SK-N-SH (cell line): Measurements from ENCODE around the gene RASGRP2. TPM values are rescaled to one million over a fixed set of nuclear protein-coding genes. Genes with fewer than 3 reads are reported as not detected.

Experiments
- CTCF ChIA-PET: fragments of 300-600, 350-600 bp; formaldehyde crosslinking; extraction: SDS; loops from one replicate; lab custom pipeline; 2021; lab: Yijun Ruan, JAX
- POLR2A ChIA-PET: fragments of 350-600 bp; sonication (Branson Sonifier 250); formaldehyde crosslinking; extraction: SDS; loops from one replicate; lab custom pipeline; 2020; ENCODE audit warnings: antibody characterized with exemption, inconsistent platforms; lab: Yijun Ruan, JAX
- DNase-seq: peaks from one replicate; pipeline ENCODE4 v3.0.0; 2012
- H2AFZ ChIP-seq: fragments of 200-600 bp; sonication (generic); 2 replicates; pipeline ENCODE4 v1.8.1; 2016; ENCODE audit warnings: antibody characterized with exemption, mild to moderate bottlenecking, low read depth
- H3F3A ChIP-seq: fragments of 200-600 bp; sonication (generic); replicated peaks from 2 replicates; pipeline ENCODE3; 2016; ENCODE audit warnings: antibody characterized with exemption, mild to moderate bottlenecking; ENCODE audit not compliant: insufficient read depth
- H3K27ac ChIP-seq, 2 experiments: fragments of 200-500 bp in 1 of 2; fragments of 200-600 bp in 1 of 2; sonication (Bioruptor generic) in 1 of 2; sonication (generic), shearing (Covaris generic) in 1 of 2; 2 replicates each; pipeline versions ENCODE4 v1.5.1 to v1.6.1; 2014 to 2016; ENCODE audit warnings: low read depth in 2 of 2, inconsistent platforms in 1 of 2, low read length in 1 of 2, mild to moderate bottlenecking in 1 of 2, mixed read lengths in 1 of 2
- H3K27me3 ChIP-seq: fragments of 200-600 bp; sonication (generic), shearing (Covaris generic); 2 replicates; pipeline ENCODE4 v1.6.1; 2016; ENCODE audit warnings: mixed run types; ENCODE audit not compliant: insufficient read depth
- H3K36me3 ChIP-seq, 2 experiments: fragments of 200-500 bp in 1 of 2; fragments of 200-600 bp in 1 of 2; sonication (Bioruptor generic) in 1 of 2; sonication (generic) in 1 of 2; replicated peaks in 1 of 2; 2 replicates each; pipeline versions ENCODE3 to v1.5.1; 2014 to 2016; ENCODE audit warnings: low read length in 1 of 2, mild to moderate bottlenecking in 1 of 2; ENCODE audit not compliant: insufficient read depth in 2 of 2, control insufficient read depth in 1 of 2
- H3K4me1 ChIP-seq, 2 experiments: fragments of 200-500 bp in 1 of 2; fragments of 200-600 bp in 1 of 2; sonication (Bioruptor generic) in 1 of 2; sonication (generic), shearing (Covaris generic) in 1 of 2; 2 replicates each; pipeline versions ENCODE4 v1.5.1 to v1.6.1; 2014 to 2016; ENCODE audit warnings: low read depth in 1 of 2, low read length in 1 of 2, mixed run types in 1 of 2; ENCODE audit not compliant: insufficient read depth in 2 of 2, control insufficient read depth in 1 of 2
- H3K4me2 ChIP-seq: fragments of 200-600 bp; sonication (generic), shearing (Covaris generic); 2 replicates; pipeline ENCODE4 v1.6.1; 2017; ENCODE audit warnings: mixed run types
- H3K4me3 ChIP-seq, 2 experiments: fragments of 200-500 bp in 1 of 2; fragments of 200-600 bp in 1 of 2; sonication (Bioruptor generic) in 1 of 2; sonication (generic), shearing (Covaris generic) in 1 of 2; 2 replicates each; pipeline versions ENCODE4 v1.5.1 to v1.8.1; 2014 to 2016; ENCODE audit warnings: low read depth in 2 of 2, inconsistent platforms in 1 of 2, low read length in 1 of 2, mild to moderate bottlenecking in 1 of 2, mixed read lengths in 1 of 2, moderate library complexity in 1 of 2
- H3K79me2 ChIP-seq: fragments of 200-600 bp; sonication (generic); 2 replicates; pipeline ENCODE4 v1.8.1; 2017; ENCODE audit warnings: mild to moderate bottlenecking; ENCODE audit not compliant: insufficient read depth
- H3K9ac ChIP-seq: fragments of 200-600 bp; sonication (generic); 2 replicates; pipeline ENCODE4 v1.6.1; 2017; ENCODE audit warnings: mixed run types
- H3K9me2 ChIP-seq: fragments of 200-600 bp; sonication (generic); 2 replicates; pipeline ENCODE4 v1.6.1; 2017; ENCODE audit warnings: mixed run types
- H3K9me3 ChIP-seq: fragments of 200-600 bp; sonication (generic); 2 replicates; pipeline ENCODE4 v1.6.1; 2017; ENCODE audit warnings: mixed run types, mild to moderate bottlenecking, moderate library complexity
- H4K20me1 ChIP-seq: fragments of 200-600 bp; sonication (generic); 2 replicates; pipeline ENCODE4 v1.6.1; 2017; ENCODE audit warnings: mild to moderate bottlenecking, mixed run types; ENCODE audit not compliant: insufficient read depth
- CHD2 ChIP-seq: fragments of 150-350 bp; IDR thresholded peaks from 2 replicates; pipeline ENCODE4 v1.6.1; 2018; ENCODE audit warnings: low read length; ENCODE audit not compliant: partially characterized antibody
- EP300 ChIP-seq, 2 experiments: IDR thresholded peaks; 2 replicates each; pipeline versions ENCODE4 v1.4.0 to v1.6.1; 2012; ENCODE audit warnings: borderline replicate concordance in 1 of 2, low read depth in 1 of 2, low read length in 1 of 2
- FOSL2 ChIP-seq: IDR thresholded peaks from 2 replicates; pipeline ENCODE4 v1.4.0; 2012; ENCODE audit warnings: low read depth, mild to moderate bottlenecking, moderate library complexity, borderline replicate concordance
- GABPA ChIP-seq: IDR thresholded peaks from 2 replicates; pipeline ENCODE4 v1.4.0; 2012; ENCODE audit warnings: low read depth, mild to moderate bottlenecking
- GATA2 ChIP-seq: sonication (generic); formaldehyde crosslinking; IDR thresholded peaks from 2 replicates; pipeline ENCODE4 v1.5.0; 2020; ENCODE audit warnings: mild to moderate bottlenecking, missing genetic modification reagents
- IRF3 ChIP-seq: fragments of 150-350 bp; IDR thresholded peaks from 2 replicates; pipeline ENCODE4 v1.6.1; 2016; ENCODE audit warnings: mild to moderate bottlenecking, low read depth, low read length
- JUND ChIP-seq: IDR thresholded peaks from 2 replicates; pipeline ENCODE4 v1.4.0; 2012
- MAX ChIP-seq: IDR thresholded peaks from 2 replicates; pipeline ENCODE4 v1.4.0; 2012; ENCODE audit warnings: low read depth
- MEF2A ChIP-seq: IDR thresholded peaks from 2 replicates; pipeline ENCODE4 v1.4.0; 2012; ENCODE audit warnings: low read depth, borderline replicate concordance
- MXI1 ChIP-seq: IDR thresholded peaks from 2 replicates; pipeline ENCODE4 v1.6.1; 2012; ENCODE audit warnings: mild to moderate bottlenecking, low read depth, low read length, improper control_type of control experiment
- NFIC ChIP-seq: IDR thresholded peaks from 2 replicates; pipeline ENCODE4 v1.4.0; 2012; ENCODE audit warnings: borderline replicate concordance
- NRF1 ChIP-seq: IDR thresholded peaks from 2 replicates; pipeline ENCODE4 v1.6.1; 2012; ENCODE audit warnings: low read depth, mild to moderate bottlenecking, low read length
- RAD21 ChIP-seq: IDR thresholded peaks from 2 replicates; pipeline ENCODE4 v1.6.1; 2012; ENCODE audit warnings: mild to moderate bottlenecking, low read length
- RXRA ChIP-seq: IDR thresholded peaks from 2 replicates; pipeline ENCODE4 v1.4.0; 2012; ENCODE audit warnings: low read depth, mild to moderate bottlenecking, borderline replicate concordance
- TAF1 ChIP-seq: IDR thresholded peaks from 2 replicates; pipeline ENCODE4 v1.6.1; 2012; ENCODE audit warnings: low read depth, mild to moderate bottlenecking, low read length, moderate library complexity, borderline replicate concordance
- WGBS: methylation state at CpG from one replicate; pipeline ENCODE4 v1.1.6; 2017; ENCODE audit warnings: low lambda C conversion rate; 5-methylcytosine and 5-hydroxymethylcytosine counted together
- polyA plus RNA-seq, 3 experiments: library from polyadenylated mRNA; depleted of rRNA; stranded (reverse); fragments of >200 nt; gene quantifications; 2 replicates each; pipeline ENCODE4 v1.2.3, GENCODE V29; 2012
- TF ChIP-seq, protein P1 (sequence below): fragments of 200-600 bp; sonication (generic); IDR thresholded peaks from 2 replicates; pipeline ENCODE4 v1.6.1; 2017; ENCODE audit warnings: antibody characterized with exemption, mild to moderate bottlenecking, moderate library complexity
- TF ChIP-seq, protein P2 (sequence below): fragments of 150-350 bp; IDR thresholded peaks from 2 replicates; pipeline ENCODE4 v1.6.1; 2017; ENCODE audit warnings: antibody characterized with exemption, low read length, low read depth, borderline replicate concordance

Gene RASGRP2
- polyA plus RNA-seq, 1 of the 3 experiments (the other 2 are of a cell fraction) = 1.6 TPM

GRCh38 chr11:64752175-64752970, 8.4 kb upstream of the RASGRP2 start:
- ChIA-PET POLR2A (no interaction called here), CTCF (interaction anchor here (0.9 to 3.4 kb wide), 5 partner anchors 8 to 64 kb away, joined by 3 to 15 read pairs (median 5); partner anchors contain the start of gene RASGRP2)

DNA sequence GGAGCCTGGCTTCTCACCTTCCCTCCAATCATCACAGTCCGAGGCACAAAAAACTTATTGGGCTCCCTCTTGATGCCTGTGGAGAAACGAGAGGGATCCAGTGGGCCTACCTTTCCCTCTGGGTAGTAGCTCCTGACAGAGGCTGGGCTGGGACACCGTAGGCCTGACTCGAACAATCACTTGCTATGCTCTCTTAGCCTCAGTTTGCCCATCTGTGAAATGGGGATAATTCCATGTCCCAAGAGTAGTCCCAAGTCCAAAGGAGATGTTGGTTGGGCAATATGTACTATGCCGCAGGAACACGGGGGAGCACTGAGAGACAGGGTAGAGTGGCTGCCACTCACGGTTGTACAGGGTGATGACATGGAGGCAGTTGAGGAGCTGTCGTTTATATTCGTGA, 7.6 kb upstream of the RASGRP2 start:
- ChIA-PET CTCF (interaction anchor here (2.0 to 3.4 kb wide), 2 partner anchors 9 to 17 kb away, joined by 5 to 15 read pairs; no protein-coding TSS in a partner anchor), POLR2A (no interaction called here)
- DNase-seq = no peak
- Histone ChIP-seq H3K9ac (no peak overlapping the region), H3K36me3 (no peaks in the 10 kb centered on the region), H3K79me2 (no peaks in the 10 kb centered on the region), H3K4me1 (no peaks in the 10 kb centered on the region; a peak in 1 of 4 replicates), H3K9me2 (no peaks in the 10 kb centered on the region), H3F3A (peaks cover 22% of the 10 kb centered on the region), H3K27ac (no peak overlapping the region), H4K20me1 (peaks cover 2% of the 10 kb centered on the region; the same call in 1 of the 2 replicates), H3K4me2 (no peak overlapping the region), H2AFZ (no peak overlapping the region), H3K4me3 (no peak overlapping the region), H3K9me3 (no peaks in the 10 kb centered on the region), H3K27me3 (no peaks in the 10 kb centered on the region)
- 94% methylated on average over 9 of the region's 9 CpGs for WGBS
- TF ChIP-seq EP300 (IDR thresholded peaks at IDR 0.05; ENCODE audit: borderline replicate concordance in 1 of 2, low read depth in 1 of 2, low read length in 1 of 2) = no peak
- no peak for TF ChIP-seq NRF1
- TF ChIP-seq RXRA = no peak
- no peak for TF ChIP-seq MEF2A
- no peak for TF ChIP-seq IRF3
- TF ChIP-seq JUND = no peak
- TF ChIP-seq RAD21 = no peak
- no peak for TF ChIP-seq GATA2 (CRISPR knock-in tag)
- TF ChIP-seq GABPA = no peak
- no peak for TF ChIP-seq FOSL2
- TF ChIP-seq NFIC = no peak
- no peak for TF ChIP-seq MXI1
- no peak for TF ChIP-seq TAF1
- TF ChIP-seq, protein P1, sequence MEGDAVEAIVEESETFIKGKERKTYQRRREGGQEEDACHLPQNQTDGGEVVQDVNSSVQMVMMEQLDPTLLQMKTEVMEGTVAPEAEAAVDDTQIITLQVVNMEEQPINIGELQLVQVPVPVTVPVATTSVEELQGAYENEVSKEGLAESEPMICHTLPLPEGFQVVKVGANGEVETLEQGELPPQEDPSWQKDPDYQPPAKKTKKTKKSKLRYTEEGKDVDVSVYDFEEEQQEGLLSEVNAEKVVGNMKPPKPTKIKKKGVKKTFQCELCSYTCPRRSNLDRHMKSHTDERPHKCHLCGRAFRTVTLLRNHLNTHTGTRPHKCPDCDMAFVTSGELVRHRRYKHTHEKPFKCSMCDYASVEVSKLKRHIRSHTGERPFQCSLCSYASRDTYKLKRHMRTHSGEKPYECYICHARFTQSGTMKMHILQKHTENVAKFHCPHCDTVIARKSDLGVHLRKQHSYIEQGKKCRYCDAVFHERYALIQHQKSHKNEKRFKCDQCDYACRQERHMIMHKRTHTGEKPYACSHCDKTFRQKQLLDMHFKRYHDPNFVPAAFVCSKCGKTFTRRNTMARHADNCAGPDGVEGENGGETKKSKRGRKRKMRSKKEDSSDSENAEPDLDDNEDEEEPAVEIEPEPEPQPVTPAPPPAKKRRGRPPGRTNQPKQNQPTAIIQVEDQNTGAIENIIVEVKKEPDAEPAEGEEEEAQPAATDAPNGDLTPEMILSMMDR = no peak

More at GRCh38 chr11:64752175-64752970, 8.4 kb upstream of the RASGRP2 start:
- H3K4me1 ChIP-seq = no peaks in the 10 kb centered on the region; a peak in 1 of 4 replicates
- no peak for DNase-seq
- TF ChIP-seq TAF1 = no peak
- TF ChIP-seq RXRA = no peak
- TF ChIP-seq, protein P2, sequence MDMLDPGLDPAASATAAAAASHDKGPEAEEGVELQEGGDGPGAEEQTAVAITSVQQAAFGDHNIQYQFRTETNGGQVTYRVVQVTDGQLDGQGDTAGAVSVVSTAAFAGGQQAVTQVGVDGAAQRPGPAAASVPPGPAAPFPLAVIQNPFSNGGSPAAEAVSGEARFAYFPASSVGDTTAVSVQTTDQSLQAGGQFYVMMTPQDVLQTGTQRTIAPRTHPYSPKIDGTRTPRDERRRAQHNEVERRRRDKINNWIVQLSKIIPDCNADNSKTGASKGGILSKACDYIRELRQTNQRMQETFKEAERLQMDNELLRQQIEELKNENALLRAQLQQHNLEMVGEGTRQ = no peak
- no peak for TF ChIP-seq MXI1
- TF ChIP-seq, protein P1 = no peak
- no peak for TF ChIP-seq MAX
- no peak for TF ChIP-seq CHD2
- 87% methylated on average over 14 of the region's 14 CpGs for WGBS
- H3K36me3 ChIP-seq = no peaks in the 10 kb centered on the region
- H3F3A ChIP-seq = peaks cover 21% of the 10 kb centered on the region
- H3K4me2 ChIP-seq = no peak overlapping the region
- no peaks in the 10 kb centered on the region for H3K27me3 ChIP-seq
- no peak overlapping the region for H3K27ac ChIP-seq
- peaks cover 2% of the 10 kb centered on the region; the same call in 1 of the 2 replicates for H4K20me1 ChIP-seq
- H3K79me2 ChIP-seq = no peaks in the 10 kb centered on the region
- H3K9me2 ChIP-seq = no peaks in the 10 kb centered on the region
- H2AFZ ChIP-seq = no peak overlapping the region
- no peak overlapping the region for H3K9ac ChIP-seq
- H3K9me3 ChIP-seq = no peaks in the 10 kb centered on the region
- no peak overlapping the region for H3K4me3 ChIP-seq
